Progenitor cell of endocrine pancreas (in vitro differentiated cells): Measurements from ENCODE around the gene C19orf25. TPM values are rescaled to one million over a fixed set of nuclear protein-coding genes. Genes with fewer than 3 reads are reported as not detected.

Experiments
- DNase-seq: peaks from one replicate; pipeline ENCODE4 v3.0.0; 2021; ENCODE audit warnings: low spot score; ENCODE audit not compliant: unreplicated experiment
- H3K27ac Mint-ChIP-seq: 2 replicates; pipeline ENCODE4 v1.8.0; 2021; ENCODE audit warnings: mild to moderate bottlenecking, moderate library complexity, mixed read lengths
- H3K27me3 Mint-ChIP-seq: 2 replicates; pipeline ENCODE4 v1.8.0; 2021; ENCODE audit warnings: mixed read lengths
- H3K36me3 Mint-ChIP-seq: 2 replicates; pipeline ENCODE4 v1.8.0; 2022; ENCODE audit warnings: mixed read lengths; ENCODE audit not compliant: insufficient read depth
- H3K4me1 Mint-ChIP-seq: 2 replicates; pipeline ENCODE4 v1.8.0; 2021; ENCODE audit warnings: low read depth, mixed read lengths
- H3K4me3 Mint-ChIP-seq: 2 replicates; pipeline ENCODE4 v1.8.0; 2021; ENCODE audit warnings: low read depth, mild to moderate bottlenecking, moderate library complexity, mixed read lengths
- H3K9me3 Mint-ChIP-seq: 2 replicates; pipeline ENCODE4 v1.8.0; 2021; ENCODE audit warnings: low read depth, mixed read lengths
- total RNA-seq: library from RNA; stranded (reverse); gene quantifications from 2 replicates; pipeline ENCODE4 v1.2.1, GENCODE V29; 2021
- TF ChIP-seq, protein P1 (sequence below): fragments of 200-600 bp; sonication (generic); IDR thresholded peaks from one replicate; pipeline ENCODE4 v1.5.0; 2021; ENCODE audit warnings: antibody characterized with exemption, mild to moderate bottlenecking; ENCODE audit not compliant: unreplicated experiment

The C19orf25 gene
- total RNA-seq, 1 donor from 2014 or later: 31.3 TPM

DNA sequence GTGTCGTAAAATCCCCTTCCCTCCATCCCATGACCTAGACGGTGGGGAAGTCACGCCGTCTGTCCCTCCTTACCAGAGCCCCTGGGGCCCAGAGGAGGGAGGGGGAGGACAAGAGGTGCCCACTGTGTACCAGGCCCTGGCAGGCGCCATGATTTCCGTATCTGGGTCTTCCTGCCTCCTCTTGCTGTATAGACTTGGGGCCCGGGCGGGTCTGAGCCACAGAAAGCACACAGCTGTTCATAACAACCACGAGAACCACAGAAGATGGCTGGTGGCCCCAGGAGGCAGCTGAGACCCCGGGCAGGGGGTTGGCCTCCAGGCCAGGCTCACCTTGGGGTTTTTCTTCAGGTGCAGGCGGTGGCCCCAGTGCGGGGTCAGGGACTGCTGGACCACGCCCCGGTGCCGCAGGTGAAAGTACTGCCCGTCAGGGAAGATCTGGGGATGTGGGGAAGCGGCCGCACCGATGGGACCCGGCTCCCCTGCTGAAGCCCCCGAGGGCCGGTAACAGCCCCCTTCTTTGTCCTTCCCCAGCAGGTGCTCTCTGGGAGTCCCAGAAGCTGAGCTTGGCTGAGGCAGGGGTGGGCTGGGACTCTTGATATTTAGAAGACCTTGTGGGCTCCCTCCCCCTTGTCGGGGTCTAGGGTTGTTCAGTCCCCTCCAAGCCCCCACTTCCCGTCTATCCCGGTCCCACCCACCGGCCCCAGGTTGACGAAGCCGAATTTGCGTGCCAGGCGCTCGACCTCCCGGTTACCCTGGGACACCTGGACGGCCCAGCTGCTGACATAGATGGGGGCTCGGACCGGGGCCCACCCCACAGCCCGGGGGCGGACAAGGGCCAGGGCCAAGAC is 10.7 kb upstream of the C19orf25 start:
- TF ChIP-seq, protein P1, sequence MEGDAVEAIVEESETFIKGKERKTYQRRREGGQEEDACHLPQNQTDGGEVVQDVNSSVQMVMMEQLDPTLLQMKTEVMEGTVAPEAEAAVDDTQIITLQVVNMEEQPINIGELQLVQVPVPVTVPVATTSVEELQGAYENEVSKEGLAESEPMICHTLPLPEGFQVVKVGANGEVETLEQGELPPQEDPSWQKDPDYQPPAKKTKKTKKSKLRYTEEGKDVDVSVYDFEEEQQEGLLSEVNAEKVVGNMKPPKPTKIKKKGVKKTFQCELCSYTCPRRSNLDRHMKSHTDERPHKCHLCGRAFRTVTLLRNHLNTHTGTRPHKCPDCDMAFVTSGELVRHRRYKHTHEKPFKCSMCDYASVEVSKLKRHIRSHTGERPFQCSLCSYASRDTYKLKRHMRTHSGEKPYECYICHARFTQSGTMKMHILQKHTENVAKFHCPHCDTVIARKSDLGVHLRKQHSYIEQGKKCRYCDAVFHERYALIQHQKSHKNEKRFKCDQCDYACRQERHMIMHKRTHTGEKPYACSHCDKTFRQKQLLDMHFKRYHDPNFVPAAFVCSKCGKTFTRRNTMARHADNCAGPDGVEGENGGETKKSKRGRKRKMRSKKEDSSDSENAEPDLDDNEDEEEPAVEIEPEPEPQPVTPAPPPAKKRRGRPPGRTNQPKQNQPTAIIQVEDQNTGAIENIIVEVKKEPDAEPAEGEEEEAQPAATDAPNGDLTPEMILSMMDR: no peak
- peaks cover 7% of the 10 kb centered on the region for H3K27me3 Mint-ChIP-seq
- H3K36me3 Mint-ChIP-seq: no peaks in the 10 kb centered on the region
- H3K4me1 Mint-ChIP-seq: peaks cover 13% of the 10 kb centered on the region
- no peaks in the 10 kb centered on the region for H3K9me3 Mint-ChIP-seq
- H3K4me3 Mint-ChIP-seq: peak overlapping the region; percentile 63
- peak overlapping the region; percentile 77 for H3K27ac Mint-ChIP-seq
- DNase-seq: no peak

GRCh38 chr19:1488282-1488601 is 9.2 kb upstream of the C19orf25 start:
- Mint-ChIP-seq H3K36me3 (no peaks in the 10 kb centered on the region), H3K4me3 (no peak overlapping the region), H3K27ac (no peak overlapping the region), H3K27me3 (peaks cover 7% of the 10 kb centered on the region), H3K4me1 (peaks cover 12% of the 10 kb centered on the region), H3K9me3 (no peaks in the 10 kb centered on the region)
- TF ChIP-seq, protein P1: no peak
- DNase-seq: no peak

DNA sequence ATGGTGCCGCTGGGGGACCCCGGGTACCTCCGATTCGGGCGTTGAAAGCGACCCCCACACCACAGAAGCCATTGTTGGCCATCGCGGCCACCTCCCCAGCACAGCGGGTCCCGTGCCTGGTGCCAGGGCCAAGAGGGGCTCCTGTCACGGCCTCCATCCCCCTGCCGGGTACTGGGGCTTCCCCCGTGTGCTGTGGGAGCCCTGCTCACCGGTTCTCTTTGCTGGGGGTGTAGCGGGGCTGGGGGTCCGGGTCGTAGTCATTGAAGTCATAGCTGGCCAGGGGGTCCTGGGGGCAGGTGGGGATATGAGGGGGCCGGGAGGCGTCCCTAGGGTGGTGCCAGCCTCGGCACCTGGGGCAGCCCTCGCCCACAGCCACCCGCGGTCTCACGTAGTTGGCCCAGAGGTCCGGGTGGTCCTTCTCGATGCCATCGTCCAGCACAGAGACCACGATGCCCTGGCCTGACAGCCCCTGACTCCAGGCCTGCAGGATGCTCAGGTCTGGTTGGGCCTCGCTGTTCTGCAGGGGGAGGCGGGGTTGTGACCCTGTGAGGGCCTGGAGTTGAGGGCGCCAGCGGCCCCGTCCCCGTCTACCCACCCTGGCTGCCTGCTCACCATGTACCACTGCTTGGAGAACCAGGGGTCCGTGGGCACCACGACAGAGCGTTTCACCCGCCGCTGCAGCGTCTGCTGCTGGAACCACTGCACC is 8.7 kb upstream of the C19orf25 start:
- DNase-seq: no peak
- Mint-ChIP-seq H3K36me3 (no peaks in the 10 kb centered on the region), H3K4me3 (no peak overlapping the region), H3K9me3 (no peaks in the 10 kb centered on the region), H3K4me1 (peaks cover 9% of the 10 kb centered on the region), H3K27me3 (peaks cover 7% of the 10 kb centered on the region), H3K27ac (no peak overlapping the region)
- TF ChIP-seq, protein P1: no peak

- peaks cover 5% of the 10 kb centered on the region for H3K27me3 Mint-ChIP-seq
- no peak overlapping the region for H3K4me3 Mint-ChIP-seq
- H3K9me3 Mint-ChIP-seq: no peaks in the 10 kb centered on the region
- H3K36me3 Mint-ChIP-seq: no peaks in the 10 kb centered on the region
- peaks cover 9% of the 10 kb centered on the region for H3K4me1 Mint-ChIP-seq
- no peak for DNase-seq
- H3K27ac Mint-ChIP-seq: no peak overlapping the region
- TF ChIP-seq, protein P1: no peak
Observed at GRCh38 chr19:1486720-1487575, 7.9 kb upstream of the C19orf25 start.

DNA sequence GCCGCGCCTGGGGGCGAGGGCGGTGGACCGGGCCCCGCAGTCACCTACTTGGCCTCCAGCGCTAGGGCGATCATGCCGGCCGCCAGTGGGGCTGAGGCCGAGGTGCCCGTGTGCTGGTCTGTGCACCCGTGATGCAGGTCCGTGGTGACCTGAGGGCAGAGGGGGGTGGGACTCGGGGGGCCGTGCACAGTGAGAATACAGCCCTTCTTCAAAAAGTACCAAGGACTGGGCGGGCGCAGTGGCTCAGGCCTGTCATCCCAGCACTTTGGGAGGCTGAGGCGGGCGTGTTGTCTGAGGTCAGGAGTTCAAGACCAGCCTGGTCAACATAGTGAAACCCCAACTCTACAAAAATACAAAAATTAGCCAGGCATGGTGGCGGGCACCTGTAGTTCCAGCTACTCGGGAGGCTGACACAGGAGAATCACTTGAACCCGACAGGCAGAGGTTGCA is 5.0 kb upstream of the C19orf25 start:
- peaks cover 3% of the 10 kb centered on the region for H3K4me1 Mint-ChIP-seq
- TF ChIP-seq, protein P1: no peak
- H3K36me3 Mint-ChIP-seq: peaks cover 2% of the 10 kb centered on the region
- no peak for DNase-seq
- no peak overlapping the region for H3K4me3 Mint-ChIP-seq
- H3K27ac Mint-ChIP-seq: no peak overlapping the region
- no peaks in the 10 kb centered on the region for H3K27me3 Mint-ChIP-seq
- H3K9me3 Mint-ChIP-seq: no peaks in the 10 kb centered on the region
